ENCODE data around the gene UST.

DNA sequence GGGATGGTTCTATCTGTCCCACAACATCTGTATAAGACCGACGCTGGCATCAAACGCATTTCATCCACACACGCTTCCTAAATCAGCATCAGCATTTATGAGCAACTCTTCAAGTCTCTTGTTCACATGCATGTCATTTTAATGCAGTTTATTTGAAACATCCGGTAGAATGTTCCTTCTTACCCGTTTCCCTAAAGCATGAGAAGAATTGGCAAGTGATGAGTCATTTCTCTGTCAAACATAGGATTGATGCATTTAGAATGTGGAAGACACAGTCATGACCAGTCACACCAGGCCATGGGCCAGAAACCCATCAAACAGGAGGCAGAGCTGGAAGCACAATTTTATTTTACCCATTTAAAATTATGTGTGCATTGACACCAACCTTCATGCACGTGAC lies 122.8 kb downstream of the UST start:
- TF ChIP-seq TARDBP (IDR thresholded peaks at IDR 0.05) (no peak), L3MBTL2 (conservative IDR thresholded peaks at IDR 0.05) (no peak), SP1 (IDR thresholded peaks at IDR 0.05) (no peak), FOXK2 (IDR thresholded peaks at IDR 0.05) (no peak), LEF1 (IDR thresholded peaks at IDR 0.05; ENCODE audit: borderline replicate concordance) (no peak), BHLHE40 (IDR thresholded peaks at IDR 0.05; ENCODE audit: borderline replicate concordance) (no peak)
- TF ChIP-seq, protein P1, sequence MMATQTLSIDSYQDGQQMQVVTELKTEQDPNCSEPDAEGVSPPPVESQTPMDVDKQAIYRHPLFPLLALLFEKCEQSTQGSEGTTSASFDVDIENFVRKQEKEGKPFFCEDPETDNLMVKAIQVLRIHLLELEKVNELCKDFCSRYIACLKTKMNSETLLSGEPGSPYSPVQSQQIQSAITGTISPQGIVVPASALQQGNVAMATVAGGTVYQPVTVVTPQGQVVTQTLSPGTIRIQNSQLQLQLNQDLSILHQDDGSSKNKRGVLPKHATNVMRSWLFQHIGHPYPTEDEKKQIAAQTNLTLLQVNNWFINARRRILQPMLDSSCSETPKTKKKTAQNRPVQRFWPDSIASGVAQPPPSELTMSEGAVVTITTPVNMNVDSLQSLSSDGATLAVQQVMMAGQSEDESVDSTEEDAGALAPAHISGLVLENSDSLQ (IDR thresholded peaks at IDR 0.05): no peak
